ENCODE data around the gene RAB27B.
"Not testable (repeated sequence)": the region's sequence is repeated elsewhere in the genome, so short reads cannot be mapped to it uniquely, and the experiment has no call there.

Gene RAB27B

DNA sequence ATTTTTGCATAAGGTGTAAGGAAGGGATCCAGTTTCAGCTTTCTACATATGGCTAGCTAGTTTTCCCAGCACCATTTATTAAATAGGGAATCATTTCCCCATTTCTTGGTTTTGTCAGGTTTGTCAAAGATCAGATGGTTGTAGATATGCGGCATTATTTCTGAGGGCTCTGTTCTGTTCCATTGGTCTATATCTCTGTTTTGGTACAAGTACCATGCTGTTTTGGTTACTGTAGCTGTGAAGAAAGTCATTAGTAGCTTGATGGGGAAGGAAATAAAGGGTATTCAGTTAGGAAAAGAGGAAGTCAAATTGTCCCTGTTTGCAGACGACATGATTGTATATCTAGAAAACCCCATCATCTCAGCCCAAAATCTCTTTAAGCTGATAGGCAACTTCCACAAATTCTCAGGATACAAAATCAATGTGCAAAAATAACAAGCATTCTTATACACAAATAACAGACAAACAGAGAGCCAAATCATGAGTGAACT is 7.4 kb upstream of the RAB27B start:
- DNase-seq = not testable (repeated sequence)

DNA sequence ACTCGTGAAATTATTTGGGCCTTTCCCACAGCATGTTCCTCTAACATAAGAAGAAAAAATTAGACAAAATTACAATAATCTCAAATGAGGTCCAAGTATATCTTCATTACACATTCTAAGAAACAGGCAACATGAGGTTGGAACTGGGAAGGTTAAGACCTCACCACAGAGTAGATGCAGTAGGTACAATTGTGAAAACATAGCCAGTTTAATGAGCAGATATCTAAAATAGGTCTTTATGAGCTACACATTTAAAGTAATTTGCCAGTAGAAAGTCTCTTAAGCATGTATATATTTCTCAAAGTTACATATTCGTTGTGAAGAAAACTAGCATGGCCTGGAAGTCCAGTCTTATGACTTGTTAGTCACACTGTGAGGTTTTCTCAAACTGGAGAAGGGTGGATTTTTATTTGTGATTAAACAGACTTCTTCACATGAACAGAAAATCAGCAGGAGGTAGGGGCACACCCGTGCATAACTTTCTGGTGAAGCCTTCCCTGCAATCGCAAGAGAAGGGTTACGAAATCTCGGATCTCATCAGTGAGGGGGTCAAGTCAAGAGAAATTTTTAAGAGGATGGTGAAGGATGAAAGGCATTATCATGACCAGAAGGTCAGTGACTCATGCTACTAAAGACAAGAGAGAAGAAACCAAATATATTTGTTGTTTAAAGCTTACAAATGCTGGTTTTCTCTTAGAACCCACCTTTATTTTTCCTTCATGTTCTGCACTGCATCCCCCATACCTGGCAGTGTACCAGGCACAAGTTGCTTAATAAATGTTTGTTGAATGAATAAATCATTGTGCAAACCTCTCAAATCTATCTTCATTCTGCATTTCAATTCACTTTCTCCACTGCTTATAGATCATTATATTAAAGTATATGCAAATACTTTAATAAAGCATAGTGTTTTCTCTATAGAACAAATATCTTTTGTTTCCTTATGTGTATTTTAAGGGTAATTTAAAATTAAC is 5.1 kb upstream of the RAB27B start:
- DNase-seq = no peak

- DNase-seq = no peak
Measured at GRCh38 chr18:54824761-54825160, 3.5 kb upstream of the RAB27B start.

GRCh38 chr18:54825601-54826344 is 2.5 kb upstream of the RAB27B start:
- no peak for DNase-seq

- DNase-seq = peak in 1 of 2 donors; percentile 9
Measured at GRCh38 chr18:54828986-54829385, 709 bp downstream of the RAB27B start.

DNA sequence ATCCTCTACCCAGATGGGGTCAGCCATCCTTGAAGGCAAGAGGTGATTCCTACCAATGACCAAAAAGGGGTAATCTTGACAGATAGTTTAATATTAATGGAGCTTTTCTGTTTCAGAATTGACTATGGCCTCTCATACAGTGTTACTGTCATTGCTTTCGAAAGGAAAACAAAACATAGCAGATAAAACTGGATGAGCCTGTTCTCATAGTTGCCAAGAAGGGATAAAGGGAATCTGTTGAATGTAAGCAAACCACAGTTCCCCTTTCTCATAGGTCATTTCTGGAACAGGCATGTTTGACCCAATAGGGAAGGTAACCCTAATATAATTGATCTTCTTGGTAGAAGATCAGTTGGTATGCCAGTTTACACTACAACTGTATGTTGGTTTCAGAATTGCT is 1.6 kb downstream of the RAB27B start:
- DNase-seq = no peak

DNA sequence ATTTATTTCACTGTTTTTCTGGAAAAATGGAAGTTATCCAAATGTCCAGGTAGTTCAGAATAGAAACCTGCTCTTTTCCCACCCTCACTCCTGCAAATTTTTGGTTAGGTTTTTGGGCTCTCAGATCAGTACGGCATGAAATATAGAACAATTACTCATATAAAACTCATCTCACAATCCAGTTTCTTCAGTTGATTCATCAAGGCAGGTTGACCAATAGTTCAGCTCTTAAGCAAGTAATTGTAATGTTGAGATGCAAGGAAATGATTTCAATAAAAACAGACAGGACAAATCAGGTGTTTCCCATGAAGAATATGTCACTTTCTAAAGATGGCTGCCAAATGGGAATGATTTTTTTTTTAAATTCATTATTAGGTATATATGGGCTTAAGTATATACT is 2.0 kb downstream of the RAB27B start:
- DNase-seq = no peak

GRCh38 chr18:54830866-54831265 is 2.6 kb downstream of the RAB27B start:
- DNase-seq = no peak

DNA sequence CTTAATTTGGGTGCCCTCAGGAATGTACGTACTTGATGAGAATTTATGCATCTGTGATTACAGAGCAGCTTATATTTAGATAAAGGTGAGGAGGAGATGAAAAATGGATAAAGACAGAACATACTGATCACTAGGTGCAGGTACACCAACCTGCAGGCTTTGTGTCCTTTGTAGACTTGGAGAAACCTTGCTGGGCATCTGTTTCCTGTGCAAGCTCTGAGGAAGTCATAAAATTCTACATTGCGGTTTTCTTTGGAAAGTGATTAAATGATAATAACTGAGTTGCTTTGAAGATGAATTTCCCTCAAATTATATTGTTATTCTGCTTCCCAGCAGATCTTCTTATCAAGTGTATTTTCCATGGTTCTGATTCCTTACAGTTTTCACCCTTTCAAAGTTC is 7.7 kb downstream of the RAB27B start:
- DNase-seq = no peak

GRCh38 chr18:54843314-54843713 is 15.0 kb downstream of the RAB27B start:
- no peak for DNase-seq

GRCh38 chr18:54845787-54846186 is 17.5 kb downstream of the RAB27B start:
- no peak for DNase-seq

DNA sequence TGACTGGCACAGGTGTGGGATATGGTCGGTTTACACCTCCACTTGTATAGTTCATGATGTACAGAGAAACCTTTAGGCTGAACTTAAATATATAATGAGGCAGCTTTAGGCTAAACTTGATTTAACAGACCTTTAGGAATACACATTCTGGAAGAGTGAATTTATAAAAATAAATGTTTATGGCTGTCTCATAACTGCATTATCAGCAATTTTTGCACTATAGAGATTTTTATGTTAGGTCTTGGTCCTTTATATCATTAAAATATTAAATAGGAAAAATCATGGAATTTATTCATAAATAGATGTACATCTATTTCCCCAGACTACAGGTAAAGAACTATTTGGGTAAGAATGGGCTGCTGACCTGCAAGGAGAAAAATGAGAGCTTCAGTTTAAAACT is 19.8 kb downstream of the RAB27B start:
- no peak for DNase-seq

- no peak for DNase-seq
Measured at GRCh38 chr18:54849683-54850082, 21.4 kb downstream of the RAB27B start.

DNA sequence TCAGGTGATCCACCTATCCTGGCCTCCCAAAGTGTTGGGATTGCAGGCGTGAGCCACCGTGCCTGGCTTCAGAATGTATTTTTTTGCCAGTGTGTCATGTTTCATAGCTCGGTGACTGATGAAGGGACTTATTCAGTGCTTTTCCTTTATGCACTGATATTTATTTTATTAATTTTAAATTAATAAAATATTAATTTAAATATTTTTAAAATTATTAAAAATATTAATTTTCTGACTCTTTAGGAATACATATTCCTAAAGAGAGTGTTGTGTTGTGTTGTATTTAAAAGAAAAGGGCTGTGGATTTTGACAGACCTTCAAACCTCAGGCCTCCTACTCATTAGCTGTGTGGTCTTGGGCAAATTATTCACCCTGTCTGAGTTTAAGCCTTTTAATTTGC is 22.3 kb downstream of the RAB27B start:
- no peak for DNase-seq

- DNase-seq = no peak
Measured at GRCh38 chr18:54852780-54853675, 24.8 kb downstream of the RAB27B start.

GRCh38 chr18:54855050-54855449 is 26.8 kb downstream of the RAB27B start:
- not testable (repeated sequence) for DNase-seq

- no peak for DNase-seq
Measured at GRCh38 chr18:54856105-54856646, 27.9 kb downstream of the RAB27B start.

DNA sequence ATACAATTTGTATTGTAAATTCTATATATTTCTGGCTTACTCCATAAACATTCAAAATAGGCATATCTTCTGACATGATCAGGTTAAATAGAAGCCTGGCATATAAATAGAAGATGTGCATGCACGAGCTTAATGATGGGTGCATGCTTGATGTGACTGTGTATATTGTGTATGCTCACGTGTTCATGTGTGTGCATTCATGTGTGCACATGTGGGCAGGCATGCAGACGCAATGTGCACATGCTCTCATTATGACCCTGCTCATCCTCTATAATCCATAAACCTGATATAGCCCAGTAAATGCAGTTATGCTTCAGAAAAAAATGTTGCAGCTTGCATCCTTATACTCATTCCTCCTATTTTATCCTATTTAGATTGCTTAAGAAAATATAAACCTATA is 29.2 kb downstream of the RAB27B start:
- no peak for DNase-seq

DNA sequence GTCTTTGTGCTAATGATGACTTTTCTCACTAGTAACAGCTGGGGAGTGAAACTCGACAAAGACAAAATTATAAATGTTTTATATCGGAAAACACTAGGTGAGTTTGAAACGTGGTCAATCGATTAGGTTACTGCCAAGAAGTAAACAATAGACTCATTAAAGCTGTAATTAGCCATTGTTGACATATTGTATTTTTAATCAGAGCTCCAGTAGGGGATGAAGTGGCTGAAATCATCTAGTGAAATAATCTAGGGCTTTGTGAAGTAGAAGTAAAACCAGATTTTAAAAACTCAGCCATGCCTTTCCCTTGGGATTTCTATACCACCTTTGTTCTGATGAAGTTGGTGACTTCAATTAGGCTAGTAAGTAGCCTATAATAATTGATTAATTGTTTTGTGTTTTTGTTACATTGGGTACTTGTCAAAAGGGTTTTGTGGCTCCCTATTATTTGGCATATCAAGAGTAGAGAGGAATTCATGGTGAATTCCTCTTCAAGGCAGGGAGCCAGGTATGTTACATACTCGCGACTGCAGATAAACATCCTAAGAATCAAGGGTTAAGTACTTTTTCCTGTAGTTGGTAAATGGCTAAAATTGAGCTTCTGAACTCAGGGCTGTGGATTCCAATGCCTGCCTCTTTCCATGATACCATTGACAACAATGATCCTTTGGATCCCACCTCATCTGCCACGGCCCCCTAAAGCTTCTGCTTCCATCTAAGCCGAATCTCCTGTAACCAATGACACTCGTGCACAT is 31.6 kb downstream of the RAB27B start:
- no peak for DNase-seq

DNA sequence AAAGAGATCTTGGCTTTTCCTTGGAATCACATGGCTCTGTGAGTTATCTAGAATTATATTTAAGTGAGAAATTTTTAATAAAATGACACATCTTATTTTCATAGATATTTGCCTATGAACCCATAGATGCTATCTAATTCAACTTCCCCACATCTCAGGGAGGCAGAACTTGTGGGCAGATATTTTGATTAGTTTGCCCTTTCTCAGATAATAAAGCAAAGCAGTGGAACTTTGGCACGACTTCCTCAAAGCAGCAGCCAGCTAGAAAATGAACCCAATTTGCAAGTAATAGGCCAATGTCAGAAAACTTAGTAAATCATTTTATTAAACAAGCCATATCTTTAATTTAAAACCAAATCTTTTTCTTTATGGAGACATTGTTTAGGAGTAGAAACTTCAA is 32.7 kb downstream of the RAB27B start:
- no peak for DNase-seq

GRCh38 chr18:54867131-54867530 is 38.9 kb downstream of the RAB27B start:
- DNase-seq = no peak

- no peak for DNase-seq
Measured at GRCh38 chr18:54871231-54871630, 43.0 kb downstream of the RAB27B start.
